ENCODE data around the gene PDE10A.

GRCh38 chr6:165679326-165679725 is 16.3 kb upstream of the PDE10A start:
- TF ChIP-seq EZH2phosphoT487 (IDR thresholded peaks at IDR 0.05), result no peak
- no peak for TF ChIP-seq CTCF (IDR thresholded peaks at IDR 0.05)
- TF ChIP-seq EZH2 (IDR thresholded peaks at IDR 0.05), result no peak

Data from neural progenitor cell (in vitro differentiated cells).